GM13976 (cell line): ENCODE measurements around the gene PLAGL1.

Experiments
- DNase-seq: peaks from one replicate; pipeline ENCODE4 v3.0.0; 2012; ENCODE audit warnings: low spot score
- in situ Hi-C: fragments of 300-500 bp; cut with MboI; formaldehyde crosslinking; loops from one replicate; pipeline ENCODE4 v1.12.0; 2022; ENCODE audit warnings: low sequenced_read_pairs, mixed read lengths, inconsistent platforms; ENCODE audit not compliant: unreplicated experiment
- TF ChIP-seq, protein P1 (sequence below): IDR thresholded peaks from 2 replicates; pipeline ENCODE4 v1.5.1; 2012; ENCODE audit warnings: borderline replicate concordance, mild to moderate bottlenecking; ENCODE audit not compliant: insufficient read depth; ENCODE audit errors: extremely low read depth, missing control alignments, control extremely low read depth

Gene PLAGL1

DNA sequence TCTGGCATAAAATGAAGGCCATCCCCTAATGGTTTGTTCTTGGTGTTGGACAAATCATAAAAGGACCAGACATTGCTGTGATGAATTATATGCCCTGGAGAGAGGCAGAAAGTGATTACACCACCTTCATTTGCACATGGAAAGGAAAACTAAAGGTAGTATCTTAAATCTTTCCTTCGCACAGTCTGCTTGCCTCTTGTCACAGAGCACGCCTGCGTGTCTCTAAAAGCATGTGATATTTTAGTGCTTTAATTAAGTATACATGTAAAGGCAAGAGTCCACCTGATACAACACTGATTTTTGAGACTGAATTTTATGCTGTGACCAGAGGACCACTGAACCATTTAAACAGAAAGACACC, 28.8 kb upstream of the PLAGL1 start:
- in situ Hi-C loops: no loop called here
- TF ChIP-seq, protein P1, sequence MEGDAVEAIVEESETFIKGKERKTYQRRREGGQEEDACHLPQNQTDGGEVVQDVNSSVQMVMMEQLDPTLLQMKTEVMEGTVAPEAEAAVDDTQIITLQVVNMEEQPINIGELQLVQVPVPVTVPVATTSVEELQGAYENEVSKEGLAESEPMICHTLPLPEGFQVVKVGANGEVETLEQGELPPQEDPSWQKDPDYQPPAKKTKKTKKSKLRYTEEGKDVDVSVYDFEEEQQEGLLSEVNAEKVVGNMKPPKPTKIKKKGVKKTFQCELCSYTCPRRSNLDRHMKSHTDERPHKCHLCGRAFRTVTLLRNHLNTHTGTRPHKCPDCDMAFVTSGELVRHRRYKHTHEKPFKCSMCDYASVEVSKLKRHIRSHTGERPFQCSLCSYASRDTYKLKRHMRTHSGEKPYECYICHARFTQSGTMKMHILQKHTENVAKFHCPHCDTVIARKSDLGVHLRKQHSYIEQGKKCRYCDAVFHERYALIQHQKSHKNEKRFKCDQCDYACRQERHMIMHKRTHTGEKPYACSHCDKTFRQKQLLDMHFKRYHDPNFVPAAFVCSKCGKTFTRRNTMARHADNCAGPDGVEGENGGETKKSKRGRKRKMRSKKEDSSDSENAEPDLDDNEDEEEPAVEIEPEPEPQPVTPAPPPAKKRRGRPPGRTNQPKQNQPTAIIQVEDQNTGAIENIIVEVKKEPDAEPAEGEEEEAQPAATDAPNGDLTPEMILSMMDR: no peak
- no peak for DNase-seq

DNA sequence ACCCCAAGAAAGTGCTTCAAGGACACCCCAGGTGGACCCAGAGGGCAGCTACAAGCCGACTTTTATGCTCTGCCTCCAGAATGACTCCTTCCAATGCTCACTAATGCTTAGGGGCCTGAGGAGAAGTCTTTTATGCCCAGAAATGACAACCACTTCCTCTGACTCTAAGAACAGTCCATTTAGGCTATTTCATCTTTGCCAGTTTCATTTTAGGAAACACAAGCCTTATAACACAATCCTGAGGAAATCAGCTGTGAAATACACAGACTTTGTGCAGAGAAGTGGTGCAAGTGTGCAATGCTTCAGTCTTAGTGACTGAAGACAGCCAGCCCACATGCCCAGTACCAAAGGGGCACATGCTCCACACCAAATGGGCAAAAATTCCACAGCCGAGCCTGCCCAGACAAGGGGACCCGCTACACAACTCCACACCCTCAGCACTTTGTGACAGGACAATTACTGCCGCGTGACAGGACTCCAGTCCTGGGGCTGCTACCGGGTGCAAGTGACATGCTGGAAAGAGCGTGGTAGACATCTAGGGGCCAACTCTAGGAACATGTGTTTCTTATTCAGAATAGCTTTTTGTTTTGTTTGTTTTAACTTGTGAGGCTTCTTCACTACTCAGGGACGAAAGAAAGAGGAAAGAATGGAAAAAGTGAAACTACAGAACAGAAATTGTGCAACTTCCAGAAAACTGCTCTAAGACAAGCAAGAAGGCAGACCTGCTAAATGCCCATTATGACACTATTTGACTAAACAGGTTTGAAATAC, 28.2 kb upstream of the PLAGL1 start:
- in situ Hi-C loops: no loop called here
- TF ChIP-seq, protein P1: no peak
- DNase-seq: peak; percentile 41

DNA sequence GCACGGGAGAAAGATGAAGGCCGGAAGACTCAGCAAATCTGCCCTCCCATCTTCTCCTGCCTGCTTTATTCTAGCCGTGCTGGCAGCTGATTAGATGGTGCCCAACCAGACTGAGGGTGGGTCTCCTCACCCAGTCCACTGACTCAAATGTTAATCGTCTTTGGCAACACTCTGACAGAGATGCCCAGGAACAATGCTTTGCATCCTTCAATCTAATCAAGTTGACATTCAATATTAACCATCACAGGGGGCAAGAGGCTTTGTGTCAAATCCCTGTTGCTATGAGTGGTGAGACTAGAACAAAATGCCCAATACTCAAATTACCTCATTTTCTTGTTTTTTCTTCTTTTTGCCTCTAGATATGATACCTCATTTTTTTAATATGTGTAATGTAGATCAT, 27.4 kb upstream of the PLAGL1 start:
- TF ChIP-seq, protein P1: no peak
- DNase-seq: no peak
- in situ Hi-C loops: no loop called here

DNA sequence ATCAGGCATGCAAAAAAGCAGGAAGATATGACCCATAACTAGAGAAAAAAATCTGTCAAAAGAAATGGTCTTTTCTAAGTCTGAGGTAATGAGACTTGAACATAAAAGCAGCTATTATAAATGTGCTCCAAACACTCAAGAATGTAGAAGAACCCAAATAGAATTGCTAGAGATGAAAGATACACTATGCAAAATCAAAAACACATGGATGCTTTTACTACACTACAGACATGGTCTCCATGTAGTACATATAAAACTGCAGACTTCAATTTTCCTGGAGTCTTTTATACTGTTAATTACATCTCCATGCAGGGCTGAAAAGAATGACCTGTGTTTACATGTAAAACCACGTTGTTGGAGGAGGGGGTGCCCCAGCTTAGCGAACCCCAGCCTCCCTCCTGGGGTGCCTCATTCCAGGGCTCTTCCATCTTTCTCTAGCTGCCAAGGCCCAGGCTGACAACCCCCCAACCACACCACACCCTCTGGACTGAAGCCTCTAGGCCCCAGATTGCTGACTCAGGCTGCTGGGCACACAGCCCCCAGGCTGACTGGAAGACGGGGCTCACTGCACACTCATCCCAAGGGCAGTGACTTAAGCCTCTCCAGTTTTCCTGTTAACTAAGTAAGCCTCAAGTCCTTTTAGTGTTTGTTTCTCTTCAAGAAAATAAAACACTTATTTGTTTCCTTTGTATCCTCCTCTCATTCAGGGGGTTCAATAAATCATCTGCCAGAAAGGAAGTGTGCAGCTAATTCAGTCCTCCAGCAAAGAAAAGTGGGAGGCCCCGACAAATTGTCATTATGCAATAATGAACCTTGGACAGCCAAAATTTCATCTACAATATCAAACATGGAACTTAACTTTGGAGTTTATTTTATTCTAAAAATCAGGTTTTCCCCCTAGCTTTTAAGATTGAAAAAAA, 26.0 kb upstream of the PLAGL1 start:
- no peak for DNase-seq

DNA sequence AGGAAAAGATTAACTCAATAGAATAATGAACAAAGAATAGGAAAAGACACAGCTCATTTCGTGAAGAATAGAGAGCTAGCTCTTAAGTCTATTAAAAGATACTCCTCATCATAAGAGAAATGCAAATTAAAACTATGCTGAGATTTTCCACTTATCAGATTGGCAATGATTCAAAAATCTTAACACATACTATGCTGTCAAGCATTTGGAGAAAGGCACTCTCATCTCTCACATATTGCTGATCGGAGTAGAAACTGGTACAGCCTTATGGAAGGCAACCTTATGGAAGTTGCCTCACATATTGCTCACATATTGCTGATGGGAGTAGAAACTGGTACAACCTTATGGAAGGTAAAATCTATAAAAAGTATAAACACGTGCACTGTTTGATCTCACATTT, 21.4 kb upstream of the PLAGL1 start:
- TF ChIP-seq, protein P1: no peak
- no peak for DNase-seq
- in situ Hi-C loops: no loop called here

More for the DNA sequence above, 26.0 kb upstream of the PLAGL1 start:
- TF ChIP-seq, protein P1: no peak
- in situ Hi-C loops: no loop called here

DNA sequence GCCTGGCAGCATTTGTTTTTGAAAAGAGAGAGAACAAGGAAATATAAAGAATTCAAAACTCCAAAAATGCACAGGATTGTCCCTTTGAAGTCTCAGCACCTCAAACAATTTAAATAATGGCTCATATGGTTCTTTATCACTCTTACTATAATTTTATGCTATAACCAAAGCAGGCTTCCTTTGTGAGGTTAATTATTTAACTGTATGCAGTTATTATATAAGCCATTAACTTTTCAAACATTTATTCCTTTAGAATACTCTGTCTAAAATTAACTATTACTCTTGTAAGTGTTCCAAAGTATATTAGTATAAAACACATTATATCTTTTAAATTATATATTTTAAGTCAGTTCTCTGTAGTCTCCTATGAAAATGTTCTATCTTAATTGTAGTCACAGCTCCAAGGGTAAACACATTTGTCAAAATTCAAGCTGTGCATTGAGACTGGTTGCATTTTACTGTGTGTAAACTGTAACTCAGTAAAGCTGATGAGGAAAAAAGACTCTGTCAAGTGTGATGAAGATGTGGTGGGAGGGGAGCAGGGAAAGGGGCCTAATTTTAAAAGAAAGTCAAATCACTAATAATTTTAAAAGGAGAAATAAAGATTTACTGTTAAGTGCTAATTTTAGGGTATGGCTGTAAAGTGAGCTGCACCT, 20.0 kb upstream of the PLAGL1 start:
- in situ Hi-C loops: no loop called here
- TF ChIP-seq, protein P1: no peak
- no peak for DNase-seq
